IMR-90 (cell line): ENCODE results near the gene ELMOD3.
"Not testable (repeated sequence)": the region's sequence is repeated elsewhere in the genome, so short reads cannot be mapped to it uniquely, and the experiment has no call there.

ENCODE experiments used
- CEBPB ChIP-seq: IDR thresholded peaks from 2 replicates; pipeline ENCODE4 v1.6.1; 2012; ENCODE audit warnings: low read depth, low read length, improper control_type of control experiment
- CHD1 ChIP-seq: IDR thresholded peaks from 2 replicates; pipeline ENCODE4 v1.6.1; 2012; ENCODE audit warnings: low read depth, low read length, improper control_type of control experiment
- CTCF ChIP-seq: conservative IDR thresholded peaks from 2 replicates; pipeline ENCODE4 v1.5.1; 2012; ENCODE audit warnings: mild to moderate bottlenecking, low read depth, low read length, improper control_type of control experiment
- MAZ ChIP-seq: IDR thresholded peaks from 2 replicates; pipeline ENCODE4 v1.6.1; 2012; ENCODE audit warnings: low read depth, mild to moderate bottlenecking, low read length, improper control_type of control experiment, moderate library complexity, borderline replicate concordance
- MXI1 ChIP-seq: IDR thresholded peaks from 2 replicates; pipeline ENCODE4 v1.6.1; 2012; ENCODE audit warnings: low read depth, mild to moderate bottlenecking, low read length, moderate library complexity, borderline replicate concordance
- RAD21 ChIP-seq: IDR thresholded peaks from 2 replicates; pipeline ENCODE4 v1.6.1; 2012; ENCODE audit warnings: low read length, improper control_type of control experiment
- RCOR1 ChIP-seq: IDR thresholded peaks from 2 replicates; pipeline ENCODE4 v1.6.1; 2012; ENCODE audit warnings: mild to moderate bottlenecking, low read length, improper control_type of control experiment; ENCODE audit not compliant: insufficient replicate concordance

- not testable (repeated sequence) for TF ChIP-seq CHD1, RCOR1, RAD21, MXI1, CEBPB, CTCF, MAZ
These were observed 11.2 kb upstream of the ELMOD3 start for GRCh38 chr2:85343207-85343895.
